GM21423 (cell line): ENCODE measurements around the gene CLIP4.
"Not testable (repeated sequence)": the region's sequence is repeated elsewhere in the genome, so short reads cannot be mapped to it uniquely, and the experiment has no call there.

Source experiments
- ATAC-seq: cut with Tn5 transposase; IDR thresholded peaks from one replicate; pipeline ENCODE4 v1.9.1; 2021; ENCODE audit warnings: mild to moderate bottlenecking, moderate library complexity; ENCODE audit not compliant: unreplicated experiment

CLIP4 gene

GRCh38 chr2:29097569-29097968 lies 17.6 kb upstream of the CLIP4 start:
- ATAC-seq, result no peak

- ATAC-seq, result no peak
Observed at GRCh38 chr2:29100564-29100963, 14.7 kb upstream of the CLIP4 start.

- ATAC-seq, result no peak
Observed at GRCh38 chr2:29104688-29105087, 10.5 kb upstream of the CLIP4 start.

GRCh38 chr2:29105375-29105774 lies 9.8 kb upstream of the CLIP4 start:
- ATAC-seq, result no peak

- ATAC-seq, result no peak
Observed at GRCh38 chr2:29106256-29106655, 9.0 kb upstream of the CLIP4 start.

GRCh38 chr2:29106980-29107388 lies 8.2 kb upstream of the CLIP4 start:
- no peak for ATAC-seq

GRCh38 chr2:29107547-29107946 lies 7.7 kb upstream of the CLIP4 start:
- not testable (repeated sequence) for ATAC-seq

- ATAC-seq, result no peak
Observed at GRCh38 chr2:29108225-29108624, 7.0 kb upstream of the CLIP4 start.

- no peak for ATAC-seq
Observed at GRCh38 chr2:29109246-29109645, 6.0 kb upstream of the CLIP4 start.

- peak; percentile 40 for ATAC-seq
Observed at GRCh38 chr2:29110916-29111535, 4.2 kb upstream of the CLIP4 start.

- ATAC-seq, result no peak
Observed at GRCh38 chr2:29112379-29112778, 2.8 kb upstream of the CLIP4 start.

- ATAC-seq, result no peak
Observed at GRCh38 chr2:29113027-29113686, 2.1 kb upstream of the CLIP4 start.

- ATAC-seq, result no peak
Observed at GRCh38 chr2:29113891-29114321, 1.3 kb upstream of the CLIP4 start.

- no peak for ATAC-seq
Observed at GRCh38 chr2:29114586-29114945, 649 bp upstream of the CLIP4 start.

- peak; percentile 47 for ATAC-seq
Observed at GRCh38 chr2:29115797-29116781, 874 bp downstream of the CLIP4 start.

GRCh38 chr2:29117636-29118303 lies 2.6 kb downstream of the CLIP4 start:
- no peak for ATAC-seq

GRCh38 chr2:29119211-29119610 lies 4.0 kb downstream of the CLIP4 start:
- no peak for ATAC-seq

- ATAC-seq, result no peak
Observed at GRCh38 chr2:29120846-29121245, 5.6 kb downstream of the CLIP4 start.

GRCh38 chr2:29123617-29124349 lies 8.6 kb downstream of the CLIP4 start:
- ATAC-seq, result no peak

GRCh38 chr2:29124504-29124903 lies 9.3 kb downstream of the CLIP4 start:
- ATAC-seq, result no peak
